Esophagus muscularis mucosa (tissue), 4 donors: Measurements from ENCODE around the gene BMPR1B. TPM values are rescaled to one million over a fixed set of nuclear protein-coding genes. Genes with fewer than 3 reads are reported as not detected.

Experiments used
- DNase-seq: peaks from one replicate; pipeline ENCODE4 v3.0.0-alpha.2; 2017; ENCODE audit errors: extremely low spot score
- H3K27ac ChIP-seq, 4 donors: fragments of 200-600 bp; sonication (generic); replicated peaks in 1 of 4; 1 replicate in 3 of 4; 2 replicates in 1 of 4; pipeline ENCODE4 v1.5.1; 2016 to 2019; ENCODE audit warnings: mild to moderate bottlenecking in 1 of 4
- H3K27me3 ChIP-seq, 4 donors: fragments of 200-600 bp; sonication (generic); one replicate each; pipeline versions ENCODE4 v1.5.1 to v1.6.0; 2016 to 2019
- H3K36me3 ChIP-seq, 4 donors: fragments of 200-600 bp; sonication (generic); one replicate each; pipeline ENCODE4 v1.5.1; 2016 to 2019
- H3K4me1 ChIP-seq, 4 donors: fragments of 200-600 bp; sonication (generic); one replicate each; pipeline ENCODE4 v1.5.1; 2016 to 2019
- H3K4me3 ChIP-seq, 4 donors: fragments of 200-600 bp; sonication (generic); 1 replicate in 2 of 4; 2 replicates in 2 of 4; pipeline ENCODE4 v1.5.1; 2016 to 2019; ENCODE audit warnings: mild to moderate bottlenecking in 4 of 4, moderate library complexity in 1 of 4
- H3K9me3 ChIP-seq, 4 donors: fragments of 200-600 bp; sonication (generic); 1 replicate in 3 of 4; 2 replicates in 1 of 4; pipeline ENCODE4 v1.5.1; 2016 to 2019
- EP300 ChIP-seq: sonication (generic); formaldehyde crosslinking; IDR thresholded peaks from one replicate; pipeline ENCODE4 v1.6.1; 2017; ENCODE audit warnings: antibody characterized with exemption
- POLR2A ChIP-seq: fragments of 450-650 bp; IDR thresholded peaks from one replicate; pipeline ENCODE4 v1.6.1; 2017; ENCODE audit warnings: antibody characterized with exemption, moderate library complexity, mild to moderate bottlenecking, low read depth
- POLR2AphosphoS5 ChIP-seq, 2 donors: sonication (generic); formaldehyde crosslinking; IDR thresholded peaks; one replicate each; pipeline ENCODE4 v1.6.1; 2017; ENCODE audit warnings: antibody characterized with exemption in 2 of 2
- WGBS: methylation state at CpG from one replicate; pipeline ENCODE4 v1.1.5; 2018; 5-methylcytosine and 5-hydroxymethylcytosine counted together
- intact Hi-C: fragments of 100-400 bp; cut with DNase I; formaldehyde crosslinking; loops from one replicate; pipeline ENCODE4 v1.15.1; 2023
- total RNA-seq, 4 donors: library from RNA; depleted of rRNA; stranded (reverse); fragments of >200 nt; gene quantifications; one replicate each; pipeline versions ENCODE4 v1.1.0 to v1.2.1, GENCODE V29; 2016
- TF ChIP-seq, protein P1 (sequence below), 3 experiments: fragments of 200-600 bp in 2 of 3; fragments of 450-650 bp in 1 of 3; sonication (generic) in 2 of 3; IDR thresholded peaks; one replicate each; pipeline ENCODE4 v1.5.1; 2017 to 2019; ENCODE audit warnings: antibody characterized with exemption in 3 of 3, mild to moderate bottlenecking in 2 of 3, moderate library complexity in 1 of 3

BMPR1B gene
- total RNA-seq, 4 donors from 2014 or later = 11.3 to 22.0 (median 17.6) TPM

GRCh38 chr4:95158045-95158444 is 400.3 kb downstream of the BMPR1B start:
- 84% methylated on average over 2 of the region's 2 CpGs for WGBS
- peaks cover 0 to 11% (median 2%) of the 10 kb centered on the region in 4 donors for H3K36me3 ChIP-seq
- intact Hi-C loops = no loop called here

DNA sequence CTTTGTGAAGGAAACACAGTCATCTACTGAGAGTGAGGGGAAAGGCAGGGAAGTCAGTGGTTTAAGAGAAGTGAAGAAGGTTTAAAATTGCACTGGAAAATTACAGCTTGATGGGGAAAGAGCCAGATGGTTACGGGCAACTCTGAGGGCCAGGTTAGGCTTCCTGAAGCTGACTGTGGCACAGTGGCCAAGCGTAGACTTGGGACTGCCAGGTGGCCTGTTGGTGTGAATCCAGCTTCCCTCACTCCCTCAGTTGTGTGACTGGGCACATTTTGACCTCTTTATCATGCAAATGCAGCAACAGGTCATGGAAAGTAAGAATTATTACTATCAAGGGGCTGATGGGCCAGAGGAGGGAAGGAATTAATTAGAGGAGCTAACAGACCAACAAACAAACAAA is 400.9 kb downstream of the BMPR1B start:
- no peaks in the 10 kb centered on the region for H3K4me1 ChIP-seq
- no peak for DNase-seq
- TF ChIP-seq POLR2AphosphoS5 (IDR thresholded peaks at IDR 0.05) (no peak), POLR2A (no peak), EP300 (no peak)
- TF ChIP-seq, protein P1, sequence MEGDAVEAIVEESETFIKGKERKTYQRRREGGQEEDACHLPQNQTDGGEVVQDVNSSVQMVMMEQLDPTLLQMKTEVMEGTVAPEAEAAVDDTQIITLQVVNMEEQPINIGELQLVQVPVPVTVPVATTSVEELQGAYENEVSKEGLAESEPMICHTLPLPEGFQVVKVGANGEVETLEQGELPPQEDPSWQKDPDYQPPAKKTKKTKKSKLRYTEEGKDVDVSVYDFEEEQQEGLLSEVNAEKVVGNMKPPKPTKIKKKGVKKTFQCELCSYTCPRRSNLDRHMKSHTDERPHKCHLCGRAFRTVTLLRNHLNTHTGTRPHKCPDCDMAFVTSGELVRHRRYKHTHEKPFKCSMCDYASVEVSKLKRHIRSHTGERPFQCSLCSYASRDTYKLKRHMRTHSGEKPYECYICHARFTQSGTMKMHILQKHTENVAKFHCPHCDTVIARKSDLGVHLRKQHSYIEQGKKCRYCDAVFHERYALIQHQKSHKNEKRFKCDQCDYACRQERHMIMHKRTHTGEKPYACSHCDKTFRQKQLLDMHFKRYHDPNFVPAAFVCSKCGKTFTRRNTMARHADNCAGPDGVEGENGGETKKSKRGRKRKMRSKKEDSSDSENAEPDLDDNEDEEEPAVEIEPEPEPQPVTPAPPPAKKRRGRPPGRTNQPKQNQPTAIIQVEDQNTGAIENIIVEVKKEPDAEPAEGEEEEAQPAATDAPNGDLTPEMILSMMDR (IDR thresholded peaks at IDR 0.05) = no peak
- H3K27me3 ChIP-seq = no peaks in the 10 kb centered on the region
- intact Hi-C loops = no loop called here
- H3K36me3 ChIP-seq = peaks cover 0 to 11% (median 2%) of the 10 kb centered on the region in 4 donors
- WGBS = 100% methylated on average over 2 of the region's 2 CpGs
- no peak overlapping the region for H3K27ac ChIP-seq
- no peaks in the 10 kb centered on the region for H3K9me3 ChIP-seq
- no peak overlapping the region for H3K4me3 ChIP-seq

More at GRCh38 chr4:95158045-95158444, 400.3 kb downstream of the BMPR1B start:
- Histone ChIP-seq H3K4me3 (no peak overlapping the region), H3K27ac (no peak overlapping the region), H3K4me1 (no peaks in the 10 kb centered on the region), H3K27me3 (no peaks in the 10 kb centered on the region), H3K9me3 (no peaks in the 10 kb centered on the region)
- TF ChIP-seq, protein P1 (IDR thresholded peaks at IDR 0.05) = no peak
- no peak for TF ChIP-seq POLR2AphosphoS5 (IDR thresholded peaks at IDR 0.05)
- TF ChIP-seq EP300 = no peak
- TF ChIP-seq POLR2A = no peak
- DNase-seq = no peak

DNA sequence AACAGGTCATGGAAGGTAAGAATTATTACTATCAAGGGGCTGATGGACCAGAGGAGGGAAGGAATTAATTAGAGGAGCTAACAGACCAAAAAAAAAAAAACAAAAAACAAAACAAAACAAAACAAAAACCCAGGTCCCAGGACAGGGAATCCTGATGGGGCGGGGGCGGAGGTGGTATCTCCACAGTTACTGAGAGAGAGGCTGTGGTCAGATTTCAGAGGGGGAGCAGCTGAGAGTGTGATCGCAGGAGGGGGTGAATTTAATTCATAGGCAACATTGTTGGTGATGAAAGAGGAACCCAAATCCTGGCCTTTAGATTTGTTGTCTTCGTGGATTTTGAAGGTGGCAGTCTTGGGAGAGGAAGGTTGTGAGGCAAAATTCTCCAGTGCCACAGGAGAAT is 401.6 kb downstream of the BMPR1B start:
- no peaks in the 10 kb centered on the region for H3K27me3 ChIP-seq
- 89% methylated on average over 4 of the region's 4 CpGs for WGBS
- no peaks in the 10 kb centered on the region for H3K9me3 ChIP-seq
- H3K4me1 ChIP-seq = no peaks in the 10 kb centered on the region
- intact Hi-C loops = no loop called here
- H3K4me3 ChIP-seq = no peak overlapping the region
- no peak overlapping the region for H3K27ac ChIP-seq
- DNase-seq = no peak
- TF ChIP-seq EP300 (no peak), POLR2AphosphoS5 (IDR thresholded peaks at IDR 0.05) (no peak), POLR2A (no peak)
- TF ChIP-seq, protein P1 (IDR thresholded peaks at IDR 0.05) = no peak
- peaks cover 0 to 8% (median 2%) of the 10 kb centered on the region in 4 donors for H3K36me3 ChIP-seq

- Histone ChIP-seq H3K4me3 (no peak overlapping the region), H3K27me3 (no peaks in the 10 kb centered on the region), H3K9me3 (no peaks in the 10 kb centered on the region), H3K27ac (no peak overlapping the region), H3K36me3 (peaks cover 0 to 6% (median 0%) of the 10 kb centered on the region in 4 donors), H3K4me1 (no peaks in the 10 kb centered on the region)
- TF ChIP-seq POLR2A (no peak), POLR2AphosphoS5 (IDR thresholded peaks at IDR 0.05) (no peak), EP300 (no peak)
- TF ChIP-seq, protein P1 (IDR thresholded peaks at IDR 0.05) = no peak
- 91% methylated on average over 12 of the region's 12 CpGs for WGBS
- intact Hi-C loops = no loop called here
- no peak for DNase-seq
These were observed 404.2 kb downstream of the BMPR1B start for GRCh38 chr4:95161781-95162469.
